Skeletal muscle tissue (tissue), 4 donors: ENCODE measurements around the gene ABI2. TPM values are rescaled to one million over a fixed set of nuclear protein-coding genes. Genes with fewer than 3 reads are reported as not detected.

Experiments used
- H3K27ac ChIP-seq: one replicate; pipeline ENCODE4 v1.7.0; 2013; ENCODE audit warnings: mild to moderate bottlenecking, low read depth, low read length, inconsistent platforms
- H3K27me3 ChIP-seq, 3 donors: one replicate each; pipeline ENCODE4 v1.7.0; 2013; ENCODE audit warnings: low read length in 3 of 3; ENCODE audit not compliant: control insufficient read depth in 3 of 3, insufficient read depth in 3 of 3
- H3K36me3 ChIP-seq, 3 donors: one replicate each; pipeline ENCODE4 v1.7.0; 2013; ENCODE audit warnings: low read length in 3 of 3; ENCODE audit not compliant: control insufficient read depth in 3 of 3, insufficient read depth in 3 of 3
- H3K4me1 ChIP-seq, 3 donors: one replicate each; pipeline ENCODE4 v1.7.0; 2013; ENCODE audit warnings: low read length in 3 of 3, mild to moderate bottlenecking in 3 of 3; ENCODE audit not compliant: control insufficient read depth in 3 of 3, insufficient read depth in 3 of 3
- H3K4me3 ChIP-seq, 3 donors: one replicate each; pipeline ENCODE4 v1.7.0; 2013; ENCODE audit warnings: low read length in 3 of 3
- H3K9ac ChIP-seq, 3 donors: one replicate each; pipeline ENCODE4 v1.7.0; 2013; ENCODE audit warnings: low read length in 3 of 3, mild to moderate bottlenecking in 3 of 3, moderate library complexity in 2 of 3, low read depth in 1 of 3
- H3K9me3 ChIP-seq, 3 donors: one replicate each; pipeline ENCODE4 v1.7.0; 2013; ENCODE audit warnings: low read length in 3 of 3; ENCODE audit not compliant: control insufficient read depth in 3 of 3
- total RNA-seq: library from RNA; depleted of rRNA; stranded (reverse); fragments of >200 nt; gene quantifications from one replicate; pipeline ENCODE4 v1.2.3, GENCODE V29; 2014
- donor health status: Osteomylitis.

The ABI2 gene
- total RNA-seq, 1 donor from 2014 or later: 16.2 TPM

DNA sequence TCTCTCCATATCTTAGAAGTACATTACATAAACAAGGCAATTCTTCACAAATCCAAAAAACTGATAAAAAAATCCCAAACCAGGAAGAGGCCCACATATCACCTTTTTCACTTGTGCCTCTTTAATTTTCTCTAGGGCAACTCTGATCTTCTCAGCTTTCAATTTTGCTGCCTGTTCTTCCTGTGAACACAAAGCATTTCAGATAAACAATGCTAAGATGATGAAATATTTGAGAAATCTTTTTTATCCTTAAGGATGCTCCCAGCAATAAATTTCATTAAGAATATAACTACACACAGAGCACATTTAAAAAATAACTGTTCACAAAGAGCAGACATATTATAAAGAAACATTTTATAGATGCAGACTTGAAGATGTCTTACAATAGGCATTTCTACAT, 133.6 kb downstream of the ABI2 start:
- Histone ChIP-seq H3K4me3 (no peak overlapping the region), H3K27ac (no peak overlapping the region), H3K9me3 (no peaks in the 10 kb centered on the region), H3K27me3 (no peaks in the 10 kb centered on the region), H3K36me3 (peaks cover 4 to 21% (median 12%) of the 10 kb centered on the region in 3 donors), H3K4me1 (no peaks in the 10 kb centered on the region), H3K9ac (no peak overlapping the region)

DNA sequence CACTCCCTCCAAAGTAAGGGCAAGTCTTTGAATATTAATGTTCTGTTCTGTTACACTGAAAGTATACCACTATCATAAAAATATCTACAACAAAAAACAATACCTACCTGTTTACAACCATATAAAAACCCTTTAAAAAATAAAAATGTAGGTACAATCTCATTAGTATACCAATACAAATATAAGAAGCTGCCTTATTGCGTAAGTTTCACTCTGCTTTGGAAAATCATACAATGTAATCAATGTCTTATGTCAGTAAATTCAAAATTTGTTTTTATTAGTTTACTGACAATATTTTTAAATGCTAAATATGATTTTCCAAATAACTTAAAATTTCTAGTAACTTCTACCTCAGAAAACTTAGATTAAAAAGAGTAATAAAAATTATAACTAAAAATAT, 134.1 kb downstream of the ABI2 start:
- Histone ChIP-seq H3K9ac (no peak overlapping the region), H3K4me3 (no peak overlapping the region), H3K36me3 (peaks cover 4 to 19% (median 9%) of the 10 kb centered on the region in 3 donors), H3K9me3 (no peaks in the 10 kb centered on the region), H3K4me1 (no peaks in the 10 kb centered on the region), H3K27me3 (no peaks in the 10 kb centered on the region), H3K27ac (no peak overlapping the region)

DNA sequence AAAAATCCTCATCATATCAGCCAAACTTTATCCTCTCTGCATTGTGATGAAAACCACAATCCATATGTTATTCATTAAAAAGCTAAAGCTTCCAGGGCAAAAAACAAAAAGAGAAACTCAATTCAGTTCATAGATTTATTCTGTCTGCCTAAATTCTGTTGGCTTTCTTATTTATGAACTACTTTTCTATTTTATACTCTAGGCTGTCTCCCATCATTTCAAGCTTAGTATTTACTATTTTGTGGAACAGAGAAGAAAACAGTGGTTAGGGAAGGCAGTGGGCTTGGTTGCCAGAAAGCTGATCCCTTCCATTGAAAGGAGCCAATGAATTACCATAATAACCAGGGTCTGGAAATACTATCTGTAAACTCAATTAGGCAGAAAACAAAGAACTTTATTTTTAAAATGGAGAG, 135.1 kb downstream of the ABI2 start:
- Histone ChIP-seq H3K9ac (no peak overlapping the region), H3K4me1 (no peaks in the 10 kb centered on the region), H3K9me3 (no peaks in the 10 kb centered on the region), H3K27ac (no peak overlapping the region), H3K36me3 (peaks cover 4 to 14% (median 6%) of the 10 kb centered on the region in 3 donors), H3K27me3 (no peaks in the 10 kb centered on the region), H3K4me3 (no peak overlapping the region)

GRCh38 chr2:203469546-203469945, 141.4 kb downstream of the ABI2 start:
- Histone ChIP-seq H3K27me3 (no peaks in the 10 kb centered on the region), H3K9ac (no peak overlapping the region), H3K4me3 (no peak overlapping the region), H3K27ac (no peak overlapping the region), H3K4me1 (no peaks in the 10 kb centered on the region), H3K36me3 (no peaks in the 10 kb centered on the region), H3K9me3 (no peaks in the 10 kb centered on the region)

GRCh38 chr2:203470371-203470770, 142.2 kb downstream of the ABI2 start:
- no peak overlapping the region for H3K4me3 ChIP-seq
- no peaks in the 10 kb centered on the region for H3K4me1 ChIP-seq
- no peaks in the 10 kb centered on the region for H3K27me3 ChIP-seq
- no peak overlapping the region for H3K27ac ChIP-seq
- H3K9ac ChIP-seq: no peak overlapping the region
- H3K9me3 ChIP-seq: no peaks in the 10 kb centered on the region
- H3K36me3 ChIP-seq: no peaks in the 10 kb centered on the region

- H3K4me3 ChIP-seq: no peak overlapping the region
- no peaks in the 10 kb centered on the region for H3K9me3 ChIP-seq
- H3K4me1 ChIP-seq: no peaks in the 10 kb centered on the region
- H3K27ac ChIP-seq: no peak overlapping the region
- no peak overlapping the region for H3K9ac ChIP-seq
- no peaks in the 10 kb centered on the region for H3K36me3 ChIP-seq
- no peaks in the 10 kb centered on the region for H3K27me3 ChIP-seq
These were observed 143.1 kb downstream of the ABI2 start for GRCh38 chr2:203471323-203471722.

DNA sequence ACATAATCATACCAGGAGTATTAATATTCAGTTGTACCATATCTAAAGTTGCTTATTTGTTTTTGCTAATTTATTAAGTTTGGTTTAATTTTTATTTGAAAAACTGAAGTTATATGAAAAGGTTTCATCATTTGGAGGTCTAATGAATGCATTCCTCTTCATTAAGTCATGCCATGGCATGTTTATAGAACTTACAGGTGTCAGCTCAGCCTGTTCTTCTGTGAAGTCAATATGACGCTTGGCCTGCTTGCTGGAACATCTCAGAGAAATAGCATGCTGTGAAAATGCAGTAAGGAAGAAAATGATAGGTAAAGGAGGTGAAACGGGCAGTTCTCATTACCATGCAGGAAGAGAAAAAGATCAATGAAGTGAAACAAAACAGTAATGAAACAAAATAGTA, 148.7 kb downstream of the ABI2 start:
- H3K36me3 ChIP-seq: peaks cover 0 to 2% (median 0%) of the 10 kb centered on the region in 3 donors
- no peak overlapping the region for H3K9ac ChIP-seq
- no peaks in the 10 kb centered on the region for H3K9me3 ChIP-seq
- no peaks in the 10 kb centered on the region for H3K27me3 ChIP-seq
- H3K27ac ChIP-seq: no peak overlapping the region
- H3K4me3 ChIP-seq: no peak overlapping the region
- no peaks in the 10 kb centered on the region for H3K4me1 ChIP-seq

- H3K27me3 ChIP-seq: no peaks in the 10 kb centered on the region
- H3K27ac ChIP-seq: no peak overlapping the region
- no peaks in the 10 kb centered on the region for H3K9me3 ChIP-seq
- peaks cover 0 to 2% (median 0%) of the 10 kb centered on the region in 3 donors for H3K36me3 ChIP-seq
- no peak overlapping the region for H3K4me3 ChIP-seq
- peaks cover 0 to 5% (median 0%) of the 10 kb centered on the region in 3 donors for H3K4me1 ChIP-seq
- H3K9ac ChIP-seq: no peak overlapping the region
These were observed 152.4 kb downstream of the ABI2 start for GRCh38 chr2:203480623-203481022.

DNA sequence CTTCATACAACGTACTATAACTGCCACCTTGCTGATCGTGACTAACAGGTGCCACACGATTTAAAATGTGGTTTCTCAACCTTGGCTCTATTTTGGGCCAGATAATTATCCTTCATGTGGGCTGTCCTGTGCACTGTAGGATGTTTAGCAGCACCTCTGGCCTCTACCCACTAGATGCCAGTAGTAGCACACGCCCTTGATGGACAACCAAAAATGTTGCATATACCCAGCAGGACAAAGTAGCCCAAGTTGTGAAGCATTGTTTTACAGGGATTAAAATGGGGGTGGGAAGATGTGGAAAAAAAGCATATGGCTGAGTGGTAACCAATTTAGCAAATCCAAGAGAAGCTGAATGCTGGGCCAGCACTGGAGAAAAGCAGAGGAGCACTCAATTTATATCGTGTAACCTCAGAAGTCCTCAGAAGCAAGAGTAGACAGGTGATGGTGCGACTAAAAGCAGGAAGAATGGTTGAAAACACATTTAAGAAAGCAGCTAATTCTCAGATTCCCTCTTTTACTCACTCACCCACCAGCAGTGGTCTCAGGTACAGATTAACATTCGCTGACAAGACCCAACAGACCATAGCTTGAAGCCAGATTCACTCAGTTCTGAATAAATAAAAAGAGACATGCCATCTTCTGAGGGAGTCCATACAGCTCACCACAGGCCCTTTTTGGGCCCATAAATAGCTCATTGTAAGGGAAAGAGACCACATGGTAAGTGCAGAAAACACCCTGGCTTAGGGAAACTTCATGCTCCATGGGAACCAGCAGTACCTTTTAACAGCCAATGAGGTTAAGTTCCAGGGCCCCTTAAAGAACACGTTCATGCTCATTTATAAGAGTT, 156.3 kb downstream of the ABI2 start:
- Histone ChIP-seq H3K36me3 (peaks cover 0 to 4% (median 1%) of the 10 kb centered on the region in 3 donors), H3K27me3 (no peaks in the 10 kb centered on the region), H3K27ac (no peak overlapping the region), H3K4me3 (no peak overlapping the region), H3K4me1 (peaks cover 0 to 5% (median 0%) of the 10 kb centered on the region in 3 donors), H3K9me3 (no peaks in the 10 kb centered on the region), H3K9ac (no peak overlapping the region)

- H3K27me3 ChIP-seq: no peaks in the 10 kb centered on the region
- H3K36me3 ChIP-seq: peaks cover 2 to 9% (median 6%) of the 10 kb centered on the region in 3 donors
- H3K9ac ChIP-seq: no peak overlapping the region
- no peaks in the 10 kb centered on the region for H3K9me3 ChIP-seq
- no peak overlapping the region for H3K27ac ChIP-seq
- H3K4me1 ChIP-seq: peaks cover 0 to 3% (median 3%) of the 10 kb centered on the region in 3 donors
- H3K4me3 ChIP-seq: no peak overlapping the region
These were observed 161.3 kb downstream of the ABI2 start for GRCh38 chr2:203489531-203489930.
